ENCODE results near the gene ARHGEF28.

ARHGEF28 gene

DNA sequence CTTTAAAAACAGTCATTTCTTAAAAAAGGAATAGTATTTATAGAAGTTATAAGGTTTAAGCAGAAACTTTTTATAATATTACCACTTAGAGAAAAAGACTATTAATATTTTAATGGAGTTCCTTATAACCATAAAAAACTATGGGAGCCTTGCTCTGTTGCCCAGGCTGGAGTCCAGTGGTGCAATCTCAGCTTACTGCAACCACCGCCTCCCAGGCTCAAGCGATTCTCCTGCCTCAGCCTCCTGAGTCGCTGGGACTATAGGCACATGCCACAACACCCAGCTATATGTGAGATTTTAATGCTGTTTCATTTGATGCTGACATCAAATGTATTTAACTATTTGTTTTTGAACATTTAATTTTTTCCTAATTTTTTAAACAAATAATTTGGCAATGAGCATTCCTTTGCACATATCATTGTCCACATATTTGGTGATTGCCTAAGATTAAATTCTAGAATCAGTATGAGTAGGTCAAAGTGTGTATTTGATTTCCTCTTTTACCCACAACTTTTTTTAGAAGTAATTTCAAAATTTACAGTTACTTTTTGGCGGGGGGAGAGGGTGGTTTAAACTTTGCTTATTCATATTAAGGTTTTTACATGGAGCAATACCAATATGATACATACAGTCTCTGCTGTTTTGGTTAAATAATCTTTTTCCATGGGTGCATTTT, 235.5 kb downstream of the ARHGEF28 start:
- FAIRE-seq: no peak

GRCh38 chr5:73862796-73863195, 236.8 kb downstream of the ARHGEF28 start:
- FAIRE-seq: no peak

GRCh38 chr5:73863876-73864275, 237.9 kb downstream of the ARHGEF28 start:
- FAIRE-seq: no peak

DNA sequence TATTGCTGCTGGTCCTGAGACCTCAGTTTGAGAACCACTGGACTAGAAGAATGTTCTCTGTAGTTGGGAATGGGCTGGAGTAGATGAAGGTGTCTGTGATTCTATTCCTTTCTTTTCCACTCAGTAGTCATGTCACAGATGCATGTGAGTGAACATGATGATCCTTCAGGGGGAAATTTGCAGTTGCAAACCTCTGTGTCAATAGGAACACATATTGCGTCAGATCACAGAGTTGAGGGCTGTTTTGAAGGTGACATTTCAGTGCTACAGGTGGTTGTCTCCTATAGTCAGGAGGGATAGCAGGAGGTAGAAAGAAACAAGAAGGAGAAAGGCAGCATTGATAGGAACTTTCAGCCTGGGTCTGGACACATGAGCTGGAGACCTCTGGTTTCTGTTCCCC, 239.3 kb downstream of the ARHGEF28 start:
- FAIRE-seq: no peak

- FAIRE-seq: no peak
Observed at GRCh38 chr5:73867345-73868335, 241.6 kb downstream of the ARHGEF28 start.

DNA sequence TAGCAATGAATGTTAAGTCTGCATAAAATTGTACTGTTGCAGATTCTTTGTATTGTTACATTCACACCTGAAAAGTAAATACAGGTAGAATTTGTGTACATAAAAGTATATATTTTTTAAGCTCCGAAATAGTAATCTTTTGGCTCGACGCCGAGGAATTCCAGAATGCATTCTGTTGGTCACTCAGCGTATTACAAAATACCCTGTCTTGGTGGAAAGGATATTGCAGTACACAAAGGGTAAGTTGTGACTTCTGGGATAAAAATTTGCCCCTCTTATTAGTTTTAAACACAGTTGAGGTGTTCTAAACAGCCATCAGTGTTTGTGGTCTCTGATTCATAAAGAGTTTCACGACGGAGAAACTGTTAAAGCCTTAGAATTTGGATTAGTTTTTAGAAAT, 257.6 kb downstream of the ARHGEF28 start:
- no peak for FAIRE-seq

GRCh38 chr5:73887688-73888087, 261.7 kb downstream of the ARHGEF28 start:
- FAIRE-seq: no peak

DNA sequence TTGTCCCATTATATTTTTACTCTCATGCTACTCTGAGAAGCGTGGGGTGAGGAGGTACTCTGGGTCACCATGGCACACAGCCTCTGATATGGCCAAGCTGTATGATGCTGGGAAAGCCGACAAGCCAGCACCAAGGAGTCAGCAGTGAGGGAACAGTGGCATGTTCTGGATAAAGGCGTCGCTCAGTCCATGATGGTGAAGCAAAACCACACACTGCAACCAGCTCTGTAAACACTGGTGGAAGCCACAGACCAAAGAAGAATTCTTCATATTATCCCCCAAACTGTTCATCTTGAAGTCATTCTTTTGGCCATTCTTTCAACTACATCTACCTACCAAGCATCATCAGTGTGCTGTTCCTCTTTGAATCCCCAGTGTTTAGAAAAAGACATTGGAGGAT, 264.6 kb downstream of the ARHGEF28 start:
- FAIRE-seq: no peak

DNA sequence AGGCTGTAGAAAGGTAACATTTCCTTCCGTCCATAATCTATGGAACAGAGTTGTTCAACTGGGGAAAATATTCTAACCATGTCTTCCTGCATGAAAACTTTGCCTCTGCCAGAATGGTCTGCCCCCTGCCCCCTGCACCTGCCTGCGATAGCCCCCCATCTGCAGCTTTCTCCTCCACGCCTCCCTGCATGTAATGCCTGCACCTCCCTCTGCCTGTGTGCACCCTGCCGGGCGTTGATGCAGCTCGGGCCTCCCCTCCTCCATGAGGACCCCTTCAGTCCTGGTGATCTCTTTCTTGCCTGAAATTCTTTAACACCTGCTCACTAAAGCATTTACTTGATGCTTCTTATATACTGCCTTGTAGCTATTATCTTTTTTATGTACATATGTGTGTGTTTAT, 266.2 kb downstream of the ARHGEF28 start:
- FAIRE-seq: no peak

DNA sequence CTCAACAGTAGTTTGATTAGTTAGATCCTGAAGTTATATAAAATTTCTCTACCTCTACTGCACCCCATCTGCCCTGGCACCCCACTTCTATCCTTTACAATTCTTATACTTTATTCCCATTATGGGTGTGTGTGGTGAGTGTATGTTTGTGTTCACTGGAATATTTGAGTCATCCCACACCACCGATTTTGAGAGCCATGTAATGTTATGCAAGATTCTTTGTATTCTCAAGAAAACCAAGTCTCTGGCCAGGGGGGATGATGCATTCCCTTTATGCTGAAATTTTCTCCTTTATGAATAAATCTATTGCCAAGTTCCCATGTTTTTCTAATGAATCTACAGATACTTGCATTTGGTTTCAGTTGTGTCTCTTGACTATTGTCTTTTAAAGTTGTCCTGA, 266.8 kb downstream of the ARHGEF28 start:
- FAIRE-seq: no peak

DNA sequence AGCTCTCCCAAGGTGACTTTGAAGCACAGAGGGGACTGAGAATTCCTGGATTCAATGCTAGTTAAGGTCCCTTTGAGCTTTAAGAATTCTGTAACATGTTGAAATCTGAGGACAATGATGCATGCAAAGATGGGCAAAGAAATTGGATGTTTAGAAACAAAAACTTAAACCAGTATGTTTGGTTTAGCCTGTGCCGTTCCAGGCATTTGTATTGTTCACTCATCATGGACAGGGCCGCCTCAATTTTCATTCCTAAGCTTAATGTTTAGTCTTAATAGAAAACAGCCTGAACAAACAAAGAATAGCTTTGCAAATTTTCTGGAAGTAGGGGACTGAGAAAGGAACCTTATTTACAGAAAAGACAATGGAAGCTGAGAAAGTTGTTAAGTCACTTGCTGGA, 267.8 kb downstream of the ARHGEF28 start:
- FAIRE-seq: no peak

- no peak for FAIRE-seq
Observed at GRCh38 chr5:73894860-73895259, 268.9 kb downstream of the ARHGEF28 start.

- no peak for FAIRE-seq
Observed at GRCh38 chr5:73895471-73895870, 269.5 kb downstream of the ARHGEF28 start.

- no peak for FAIRE-seq
Observed at GRCh38 chr5:73896097-73896496, 270.1 kb downstream of the ARHGEF28 start.

- FAIRE-seq: no peak
Observed at GRCh38 chr5:73896668-73897067, 270.7 kb downstream of the ARHGEF28 start.

DNA sequence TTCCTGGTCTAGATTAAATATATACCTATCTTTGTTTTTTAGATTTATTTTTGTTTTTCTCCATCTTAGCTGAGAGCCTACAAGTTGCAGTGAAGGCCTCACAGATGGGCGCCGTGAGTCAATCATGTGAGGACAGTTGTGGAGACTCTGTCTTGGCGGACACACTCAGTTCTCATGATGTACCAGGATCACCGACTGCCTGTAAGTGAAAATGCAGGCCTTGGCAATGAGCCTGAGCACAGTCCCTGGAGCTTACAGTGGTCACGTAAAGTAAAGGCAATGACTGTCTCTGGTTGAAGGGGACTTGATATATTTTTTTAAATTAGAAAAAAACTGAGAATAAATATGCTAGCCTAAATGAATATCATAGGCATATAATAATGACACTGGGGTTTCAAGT, 271.9 kb downstream of the ARHGEF28 start:
- no peak for FAIRE-seq

DNA sequence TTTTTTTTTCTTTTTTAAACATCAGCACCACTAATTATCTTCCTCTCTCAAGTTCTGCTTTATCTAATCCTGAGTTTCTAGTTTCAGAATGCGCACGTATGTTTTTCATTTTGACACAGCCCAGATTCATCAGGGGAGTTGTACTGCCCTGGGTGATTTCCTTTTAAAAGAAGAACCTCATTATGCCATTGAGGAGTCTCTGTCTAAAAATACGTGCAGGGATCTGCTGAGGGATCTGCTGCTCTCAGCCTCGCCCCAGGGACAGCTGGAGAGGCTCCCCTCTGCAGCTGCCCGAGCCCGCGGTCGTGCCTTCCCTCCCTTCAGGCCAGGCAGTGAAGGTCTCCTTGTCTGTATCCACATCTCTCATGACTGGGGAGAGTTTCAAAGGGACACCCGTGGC, 273.1 kb downstream of the ARHGEF28 start:
- FAIRE-seq: no peak

GRCh38 chr5:73899916-73900315, 273.9 kb downstream of the ARHGEF28 start:
- no peak for FAIRE-seq

GRCh38 chr5:73900566-73900965, 274.6 kb downstream of the ARHGEF28 start:
- FAIRE-seq: no peak

- FAIRE-seq: no peak
Observed at GRCh38 chr5:73901043-73901442, 275.0 kb downstream of the ARHGEF28 start.

DNA sequence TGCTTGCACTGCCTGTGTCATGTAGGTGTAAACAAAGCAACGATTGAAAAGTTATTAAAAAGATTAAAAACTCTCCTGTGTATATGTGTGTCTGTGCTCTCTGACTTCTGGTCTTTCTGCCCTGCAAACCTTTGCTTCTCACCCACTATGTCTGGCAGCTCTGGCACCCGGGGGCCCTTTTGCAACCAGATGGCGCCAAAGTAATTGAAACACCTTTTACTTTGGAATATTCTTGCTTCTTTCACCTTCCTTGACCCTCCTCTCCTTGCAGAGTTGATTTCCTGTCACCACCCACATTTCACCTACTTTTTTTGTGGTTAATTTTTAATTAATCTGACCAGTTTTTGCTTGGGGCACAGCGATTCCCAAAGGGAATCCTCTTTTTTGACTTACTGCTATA, 275.5 kb downstream of the ARHGEF28 start:
- FAIRE-seq: no peak

GRCh38 chr5:73902327-73903051, 276.5 kb downstream of the ARHGEF28 start:
- peak; percentile 99 for FAIRE-seq

GRCh38 chr5:73903169-73903568, 277.2 kb downstream of the ARHGEF28 start:
- no peak for FAIRE-seq

GRCh38 chr5:73906277-73906676, 280.3 kb downstream of the ARHGEF28 start:
- no peak for FAIRE-seq

Measured in islet of Langerhans (tissue), 1 donor.